DND-41 (cell line): ENCODE data around the gene IFRD1.
A peak's percentile ranks its signal among the peaks of the same experiment; 100 is the strongest.

Source experiments
- ATAC-seq: fragments of 200-7000 bp; cut with Tn5 transposase; 3 replicates; pipeline ENCODE4 v1.9.1; 2021; ENCODE audit warnings: low read depth; ENCODE audit not compliant: insufficient read depth
- DNase-seq: peaks from one replicate; pipeline ENCODE4 v3.0.0-alpha.2; 2020
- H2AFZ ChIP-seq: 2 replicates; pipeline ENCODE4 v1.6.0; 2012; ENCODE audit warnings: low read depth, low read length
- H3K27ac ChIP-seq: 2 replicates; pipeline ENCODE4 v1.5.1; 2012; ENCODE audit warnings: low read length, inconsistent platforms
- H3K27me3 ChIP-seq: fragments of 200-600 bp; sonication (generic); 2 replicates; pipeline ENCODE4 v1.6.0; 2012; ENCODE audit warnings: low read length, mild to moderate bottlenecking, inconsistent platforms; ENCODE audit not compliant: insufficient read depth, poor library complexity
- H3K36me3 ChIP-seq: 2 replicates; pipeline ENCODE4 v1.5.1; 2012; ENCODE audit warnings: low read length, inconsistent platforms; ENCODE audit not compliant: insufficient read depth
- H3K4me1 ChIP-seq: 2 replicates; pipeline ENCODE4 v1.5.1; 2012; ENCODE audit warnings: mild to moderate bottlenecking, low read length; ENCODE audit not compliant: insufficient read depth
- H3K4me2 ChIP-seq: 2 replicates; pipeline ENCODE4 v1.6.0; 2012; ENCODE audit warnings: mild to moderate bottlenecking, moderate library complexity, low read length, inconsistent platforms; ENCODE audit not compliant: insufficient read depth
- H3K4me3 ChIP-seq, 2 experiments: fragments of 200-600 bp in 1 of 2; shearing (Covaris generic) in 1 of 2; 2 replicates each; pipeline ENCODE4 v1.5.1; 2012 to 2016; ENCODE audit warnings: inconsistent platforms in 2 of 2, low read length in 2 of 2, mild to moderate bottlenecking in 2 of 2, low read depth in 1 of 2, moderate library complexity in 1 of 2
- H3K79me2 ChIP-seq: 2 replicates; pipeline ENCODE4 v1.6.0; 2012; ENCODE audit warnings: low read length, inconsistent platforms; ENCODE audit not compliant: insufficient read depth
- H3K9ac ChIP-seq: 2 replicates; pipeline ENCODE4 v1.6.0; 2012; ENCODE audit warnings: low read depth, mild to moderate bottlenecking, inconsistent platforms, low read length, moderate library complexity
- H3K9me3 ChIP-seq: 2 replicates; pipeline ENCODE4 v1.5.1; 2012; ENCODE audit warnings: low read length, moderate library complexity, mild to moderate bottlenecking, inconsistent platforms; ENCODE audit not compliant: insufficient read depth, severe bottlenecking
- H4K20me1 ChIP-seq: 2 replicates; pipeline ENCODE4 v1.6.0; 2012; ENCODE audit warnings: low read length; ENCODE audit not compliant: insufficient read depth
- EZH2 ChIP-seq: IDR thresholded peaks from 3 replicates; pipeline ENCODE4 v1.6.1; 2012; ENCODE audit warnings: borderline replicate concordance, low read depth, mild to moderate bottlenecking, moderate library complexity, low read length, inconsistent platforms; ENCODE audit not compliant: severe bottlenecking
- TF ChIP-seq, protein P1 (sequence below): IDR thresholded peaks from 2 replicates; pipeline ENCODE4 v1.5.1; 2012; ENCODE audit warnings: borderline replicate concordance, low read length, moderate library complexity, mild to moderate bottlenecking; ENCODE audit not compliant: poor library complexity, severe bottlenecking; ENCODE audit errors: extremely low read depth

The IFRD1 gene

DNA sequence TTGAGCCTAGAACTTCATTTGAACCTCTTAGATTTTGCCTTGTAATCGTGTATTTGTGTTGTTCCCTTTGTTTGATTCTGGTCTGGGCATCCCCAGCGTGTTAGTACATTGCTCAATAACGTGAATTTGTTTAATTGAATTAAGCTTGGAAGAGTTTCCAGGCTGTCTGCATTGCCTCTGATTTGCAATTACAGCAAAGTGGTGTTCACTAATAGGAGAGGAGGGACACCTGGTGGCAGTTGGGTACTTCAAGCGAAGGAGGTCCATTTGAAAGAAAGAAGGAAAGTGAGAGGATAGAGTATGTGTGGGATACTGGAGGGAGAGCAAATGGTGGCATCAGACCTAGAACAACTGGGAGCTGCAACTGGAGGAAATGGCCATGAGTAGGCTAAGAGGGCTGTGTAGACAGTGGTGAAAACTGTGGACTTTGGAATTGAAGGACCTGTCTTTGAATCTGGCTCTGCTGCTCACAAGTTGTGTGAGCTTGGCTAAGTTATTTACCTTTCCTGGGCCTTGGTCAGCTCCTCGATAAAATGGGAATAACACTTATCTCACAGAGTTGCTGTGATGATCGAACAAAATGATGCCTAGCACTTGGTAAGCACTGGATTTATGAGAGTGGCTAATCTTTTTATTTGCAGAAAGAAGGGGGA is 45.7 kb downstream of the IFRD1 start:
- TF ChIP-seq EZH2, result no peak
- TF ChIP-seq, protein P1, sequence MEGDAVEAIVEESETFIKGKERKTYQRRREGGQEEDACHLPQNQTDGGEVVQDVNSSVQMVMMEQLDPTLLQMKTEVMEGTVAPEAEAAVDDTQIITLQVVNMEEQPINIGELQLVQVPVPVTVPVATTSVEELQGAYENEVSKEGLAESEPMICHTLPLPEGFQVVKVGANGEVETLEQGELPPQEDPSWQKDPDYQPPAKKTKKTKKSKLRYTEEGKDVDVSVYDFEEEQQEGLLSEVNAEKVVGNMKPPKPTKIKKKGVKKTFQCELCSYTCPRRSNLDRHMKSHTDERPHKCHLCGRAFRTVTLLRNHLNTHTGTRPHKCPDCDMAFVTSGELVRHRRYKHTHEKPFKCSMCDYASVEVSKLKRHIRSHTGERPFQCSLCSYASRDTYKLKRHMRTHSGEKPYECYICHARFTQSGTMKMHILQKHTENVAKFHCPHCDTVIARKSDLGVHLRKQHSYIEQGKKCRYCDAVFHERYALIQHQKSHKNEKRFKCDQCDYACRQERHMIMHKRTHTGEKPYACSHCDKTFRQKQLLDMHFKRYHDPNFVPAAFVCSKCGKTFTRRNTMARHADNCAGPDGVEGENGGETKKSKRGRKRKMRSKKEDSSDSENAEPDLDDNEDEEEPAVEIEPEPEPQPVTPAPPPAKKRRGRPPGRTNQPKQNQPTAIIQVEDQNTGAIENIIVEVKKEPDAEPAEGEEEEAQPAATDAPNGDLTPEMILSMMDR, result peak; percentile 82
- H3K27ac ChIP-seq, result no peak overlapping the region
- no peaks in the 10 kb centered on the region for H3K79me2 ChIP-seq
- no peaks in the 10 kb centered on the region for H3K36me3 ChIP-seq
- no peak overlapping the region for H2AFZ ChIP-seq
- no peak overlapping the region for H3K4me2 ChIP-seq
- peak; percentile 58 for DNase-seq
- H3K9ac ChIP-seq, result no peak overlapping the region
- no peaks in the 10 kb centered on the region for H4K20me1 ChIP-seq
- peak; percentile 92 for ATAC-seq
- H3K9me3 ChIP-seq, result no peaks in the 10 kb centered on the region
- no peaks in the 10 kb centered on the region for H3K4me1 ChIP-seq
- H3K4me3 ChIP-seq, result no peak overlapping the region
- peaks cover 2% of the 10 kb centered on the region for H3K27me3 ChIP-seq

DNA sequence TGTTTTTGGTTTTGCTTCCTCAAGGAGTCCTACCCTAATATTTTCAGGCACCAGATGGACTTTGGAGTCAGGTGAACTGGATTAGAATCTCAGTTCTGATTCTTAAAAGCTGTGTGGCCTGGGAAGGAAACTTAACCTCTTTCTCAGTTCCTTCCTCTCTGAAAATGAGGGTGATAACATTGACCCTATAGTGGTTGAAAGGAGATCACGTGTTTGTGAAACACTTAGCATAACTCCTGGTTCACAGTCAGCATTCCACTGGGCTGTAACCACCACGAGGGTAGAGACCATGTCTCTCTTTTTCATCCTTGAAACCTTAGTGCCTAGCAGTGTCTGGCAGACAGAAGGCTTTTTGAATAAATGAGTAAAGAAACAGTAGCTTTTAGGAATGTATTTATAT is 47.2 kb downstream of the IFRD1 start:
- peaks cover 2% of the 10 kb centered on the region for H3K27me3 ChIP-seq
- no peak overlapping the region for H3K4me3 ChIP-seq
- ATAC-seq (no peak), DNase-seq (no peak)
- no peaks in the 10 kb centered on the region for H3K9me3 ChIP-seq
- H2AFZ ChIP-seq, result no peak overlapping the region
- no peak overlapping the region for H3K9ac ChIP-seq
- H3K79me2 ChIP-seq, result no peaks in the 10 kb centered on the region
- TF ChIP-seq EZH2, result no peak
- TF ChIP-seq, protein P1, result no peak
- H3K4me1 ChIP-seq, result no peaks in the 10 kb centered on the region
- H3K27ac ChIP-seq, result no peak overlapping the region
- no peaks in the 10 kb centered on the region for H3K36me3 ChIP-seq
- H3K4me2 ChIP-seq, result no peak overlapping the region
- no peaks in the 10 kb centered on the region for H4K20me1 ChIP-seq

DNA sequence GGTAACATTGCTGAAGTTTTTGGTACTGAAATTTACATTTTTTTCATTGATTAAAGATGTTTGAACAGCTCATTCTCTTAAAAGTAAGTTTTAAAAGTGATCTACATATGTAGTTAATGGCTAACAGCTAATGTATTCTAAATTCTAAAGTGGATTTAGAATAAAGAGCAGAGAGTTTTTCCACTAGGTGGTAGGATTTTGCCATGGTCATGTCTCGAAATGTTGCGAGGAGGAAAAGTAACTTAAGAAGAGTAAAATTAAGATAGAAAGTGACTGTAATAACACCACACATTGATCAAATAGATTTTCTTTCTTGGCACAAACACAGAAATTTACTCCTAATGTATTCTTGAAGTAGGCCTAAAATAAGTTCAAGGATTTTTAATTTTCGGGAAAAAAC is 50.4 kb downstream of the IFRD1 start:
- no peaks in the 10 kb centered on the region for H3K79me2 ChIP-seq
- ATAC-seq (no peak), DNase-seq (no peak)
- H3K9me3 ChIP-seq, result no peaks in the 10 kb centered on the region
- no peak overlapping the region for H3K9ac ChIP-seq
- no peak for TF ChIP-seq EZH2
- TF ChIP-seq, protein P1, result no peak
- H4K20me1 ChIP-seq, result no peaks in the 10 kb centered on the region
- H2AFZ ChIP-seq, result no peak overlapping the region
- H3K36me3 ChIP-seq, result no peaks in the 10 kb centered on the region
- no peak overlapping the region for H3K4me2 ChIP-seq
- H3K27ac ChIP-seq, result no peak overlapping the region
- H3K4me3 ChIP-seq, result no peak overlapping the region
- peaks cover 2% of the 10 kb centered on the region for H3K27me3 ChIP-seq
- H3K4me1 ChIP-seq, result no peaks in the 10 kb centered on the region
